Measurements from ENCODE around the gene NECAB3. TPM values are rescaled to one million over a fixed set of nuclear protein-coding genes. Genes with fewer than 3 reads are reported as not detected.
A peak's percentile ranks its signal among the peaks of the same experiment; 100 is the strongest.

The NECAB3 gene
- total RNA-seq, 2 experiments from 2014 or later: 62.4 to 79.4 TPM

GRCh38 chr20:33621717-33622400 is 52.4 kb downstream of the NECAB3 start:
- Histone ChIP-seq H2AFZ (ENCODE audit: low read length) (no peak overlapping the region), H3K27ac (ENCODE audit: low read depth, low read length, poor library complexity, severe bottlenecking) (peak overlapping the region; percentile 1), H3K4me2 (ENCODE audit: low read length) (0 out of 2 replicates have a peak overlapping the region, but pooled peaks have one; percentile 6), H3K79me2 (ENCODE audit: insufficient read depth, low read depth, low read length) (peaks cover 10% of the 10 kb centered on the region; the same call in 1 of the 2 replicates), H3K4me1 (ENCODE audit: insufficient read depth, low read length, poor library complexity, severe bottlenecking) (peaks cover 20% of the 10 kb centered on the region), H3K9me3 (ENCODE audit: low read length) (no peaks in the 10 kb centered on the region), H3K4me3 (ENCODE audit: low read depth, low read length, poor library complexity, severe bottlenecking) (no peak overlapping the region), H3K36me3 (ENCODE audit: insufficient read depth, low read length) (peaks cover 95% of the 10 kb centered on the region), H3K9me2 (ENCODE audit: insufficient read depth, low read length) (no peaks in the 10 kb centered on the region), H4K20me1 (ENCODE audit: insufficient read depth, low read length) (no peaks in the 10 kb centered on the region)
- peak; percentile 20 for DNase-seq (ENCODE audit: low spot score)
- intact Hi-C loops (cut with micrococcal nuclease; ENCODE audit: unreplicated experiment): no loop called here
- ChIA-PET CTCF (ENCODE audit: unreplicated experiment) (no interaction called here), POLR2A (interaction anchor here (1.0 kb wide), 1 partner anchor 12 kb away, joined by 3 read pairs; no protein-coding TSS in a partner anchor)
- BruUV-seq (replicated peaks): no TSS peak
- no peak for TF ChIP-seq EZH2phosphoT487 (IDR thresholded peaks at IDR 0.05; ENCODE audit: borderline replicate concordance, low read depth, low read length)
- no peak for TF ChIP-seq CTCF (conservative IDR thresholded peaks at IDR 0.05; ENCODE audit: low read length)

- TSS peak; percentile 45 for BruUV-seq (replicated peaks)
- peaks cover 41% of the 10 kb centered on the region for H3K4me1 ChIP-seq (ENCODE audit: insufficient read depth, low read length, poor library complexity, severe bottlenecking)
- intact Hi-C loops (cut with micrococcal nuclease; ENCODE audit: unreplicated experiment): no loop called here
- ChIA-PET POLR2A (no interaction called here), CTCF (ENCODE audit: unreplicated experiment) (no interaction called here)
- no peaks in the 10 kb centered on the region for H3K9me2 ChIP-seq (ENCODE audit: insufficient read depth, low read length)
- peaks cover 99% of the 10 kb centered on the region for H3K36me3 ChIP-seq (ENCODE audit: insufficient read depth, low read length)
- no peak overlapping the region for H3K4me2 ChIP-seq (ENCODE audit: low read length)
- no peak overlapping the region for H3K27ac ChIP-seq (ENCODE audit: low read depth, low read length, poor library complexity, severe bottlenecking)
- H4K20me1 ChIP-seq (ENCODE audit: insufficient read depth, low read length): no peaks in the 10 kb centered on the region
- no peak for TF ChIP-seq CTCF (conservative IDR thresholded peaks at IDR 0.05; ENCODE audit: low read length)
- no peak for TF ChIP-seq EZH2phosphoT487 (IDR thresholded peaks at IDR 0.05; ENCODE audit: borderline replicate concordance, low read depth, low read length)
- H3K4me3 ChIP-seq (ENCODE audit: low read depth, low read length, poor library complexity, severe bottlenecking): no peak overlapping the region
- H3K9me3 ChIP-seq (ENCODE audit: low read length): no peaks in the 10 kb centered on the region
- H2AFZ ChIP-seq (ENCODE audit: low read length): no peak overlapping the region
- DNase-seq (ENCODE audit: low spot score): no peak
- H3K79me2 ChIP-seq (ENCODE audit: insufficient read depth, low read depth, low read length): peaks cover 12% of the 10 kb centered on the region; the same call in 1 of the 2 replicates
Measured at GRCh38 chr20:33612001-33612400, 62.2 kb downstream of the NECAB3 start.

DNA sequence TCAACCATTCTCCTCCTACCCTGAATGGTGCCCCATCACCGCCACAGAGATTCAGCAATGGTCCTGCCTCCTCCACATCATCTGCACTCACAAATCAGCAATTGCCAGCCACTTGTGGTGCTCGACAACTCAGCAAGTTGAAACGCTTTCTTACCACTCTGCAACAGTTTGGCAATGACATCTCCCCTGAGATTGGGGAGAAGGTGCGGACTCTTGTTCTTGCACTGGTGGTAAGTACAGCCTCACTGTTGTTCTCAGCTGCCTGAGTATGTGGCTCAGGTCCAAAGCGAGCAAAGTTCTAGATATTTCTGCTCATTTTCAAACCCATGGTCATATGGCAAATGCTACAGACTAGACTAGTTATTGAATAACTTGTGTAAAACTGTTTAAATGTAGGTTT is 63.1 kb downstream of the NECAB3 start:
- ChIA-PET POLR2A (no interaction called here), CTCF (ENCODE audit: unreplicated experiment) (no interaction called here)
- intact Hi-C loops (cut with micrococcal nuclease; ENCODE audit: unreplicated experiment): no loop called here
- no TSS peak for BruUV-seq (replicated peaks)
- Histone ChIP-seq H3K36me3 (ENCODE audit: insufficient read depth, low read length) (peaks cover 97% of the 10 kb centered on the region), H2AFZ (ENCODE audit: low read length) (no peak overlapping the region), H4K20me1 (ENCODE audit: insufficient read depth, low read length) (no peaks in the 10 kb centered on the region), H3K9me2 (ENCODE audit: insufficient read depth, low read length) (no peaks in the 10 kb centered on the region), H3K79me2 (ENCODE audit: insufficient read depth, low read depth, low read length) (peaks cover 20% of the 10 kb centered on the region; the same call in 1 of the 2 replicates), H3K9me3 (ENCODE audit: low read length) (no peaks in the 10 kb centered on the region), H3K4me2 (ENCODE audit: low read length) (no peak overlapping the region), H3K27ac (ENCODE audit: low read depth, low read length, poor library complexity, severe bottlenecking) (no peak overlapping the region), H3K4me1 (ENCODE audit: insufficient read depth, low read length, poor library complexity, severe bottlenecking) (peaks cover 49% of the 10 kb centered on the region), H3K4me3 (ENCODE audit: low read depth, low read length, poor library complexity, severe bottlenecking) (no peak overlapping the region)
- TF ChIP-seq CTCF (conservative IDR thresholded peaks at IDR 0.05; ENCODE audit: low read length) (no peak), EZH2phosphoT487 (IDR thresholded peaks at IDR 0.05; ENCODE audit: borderline replicate concordance, low read depth, low read length) (no peak)
- no peak for DNase-seq (ENCODE audit: low spot score)
